Measurements from ENCODE around the gene SZRD1.

DNA sequence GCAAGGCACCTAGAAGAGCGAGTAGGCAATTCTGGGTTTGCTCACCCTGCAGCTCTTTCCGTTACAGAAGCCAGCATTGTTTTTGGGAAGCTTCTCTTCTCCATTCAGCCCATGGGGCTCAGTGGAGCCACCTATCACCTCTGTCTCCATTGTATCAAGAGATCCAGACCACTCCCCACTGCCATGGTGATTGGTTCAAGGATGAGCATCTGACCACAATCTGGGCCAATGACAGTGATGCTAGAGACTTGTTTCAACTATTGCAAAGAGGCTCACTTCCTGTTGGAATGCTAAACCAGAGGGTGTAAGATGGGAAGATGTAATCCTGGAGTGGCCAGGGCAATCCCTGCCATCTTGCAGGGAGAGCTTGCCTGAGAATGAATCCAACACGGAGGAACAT is 63.6 kb downstream of the SZRD1 start:
- TF ChIP-seq, protein P1, sequence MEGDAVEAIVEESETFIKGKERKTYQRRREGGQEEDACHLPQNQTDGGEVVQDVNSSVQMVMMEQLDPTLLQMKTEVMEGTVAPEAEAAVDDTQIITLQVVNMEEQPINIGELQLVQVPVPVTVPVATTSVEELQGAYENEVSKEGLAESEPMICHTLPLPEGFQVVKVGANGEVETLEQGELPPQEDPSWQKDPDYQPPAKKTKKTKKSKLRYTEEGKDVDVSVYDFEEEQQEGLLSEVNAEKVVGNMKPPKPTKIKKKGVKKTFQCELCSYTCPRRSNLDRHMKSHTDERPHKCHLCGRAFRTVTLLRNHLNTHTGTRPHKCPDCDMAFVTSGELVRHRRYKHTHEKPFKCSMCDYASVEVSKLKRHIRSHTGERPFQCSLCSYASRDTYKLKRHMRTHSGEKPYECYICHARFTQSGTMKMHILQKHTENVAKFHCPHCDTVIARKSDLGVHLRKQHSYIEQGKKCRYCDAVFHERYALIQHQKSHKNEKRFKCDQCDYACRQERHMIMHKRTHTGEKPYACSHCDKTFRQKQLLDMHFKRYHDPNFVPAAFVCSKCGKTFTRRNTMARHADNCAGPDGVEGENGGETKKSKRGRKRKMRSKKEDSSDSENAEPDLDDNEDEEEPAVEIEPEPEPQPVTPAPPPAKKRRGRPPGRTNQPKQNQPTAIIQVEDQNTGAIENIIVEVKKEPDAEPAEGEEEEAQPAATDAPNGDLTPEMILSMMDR (IDR thresholded peaks at IDR 0.05): no peak
- TF ChIP-seq EZH2 (IDR thresholded peaks at IDR 0.05; ENCODE audit: borderline replicate concordance, insufficient read depth, low read depth, low read length, poor library complexity, severe bottlenecking): no peak

Measured in B cell (primary cell).